Activated CD8-positive, alpha-beta T cell treated with anti-CD3 and anti-CD28 coated beads for 36 hours (primary cell): ENCODE measurements around the gene PLEKHA6. TPM values are rescaled to one million over a fixed set of nuclear protein-coding genes. Genes with fewer than 3 reads are reported as not detected.

Experiments used
- ATAC-seq: fragments of 200-7000 bp; cut with Tn5 transposase; one replicate; pipeline ENCODE4 v1.10.0; 2021; ENCODE audit warnings: mild to moderate bottlenecking, moderate library complexity
- CTCF ChIA-PET: fragments of 350-600 bp; sonication (Branson Sonifier 250); formaldehyde crosslinking; loops from one replicate; lab custom pipeline; 2021; ENCODE audit warnings: antibody characterized with exemption; lab: Charles Lee
- POLR2A ChIA-PET: fragments of 350-600 bp; sonication (Branson Sonifier 250); formaldehyde crosslinking; loops from one replicate; lab custom pipeline; 2021; ENCODE audit warnings: antibody characterized with exemption; lab: Charles Lee
- DNase-seq: peaks from one replicate; pipeline ENCODE4 v3.0.0-alpha.2; 2020
- H3K27ac Mint-ChIP-seq: one replicate; pipeline ENCODE4 v1.8.0; 2021; ENCODE audit warnings: mild to moderate bottlenecking, mixed read lengths
- H3K27me3 Mint-ChIP-seq: one replicate; pipeline ENCODE4 v1.8.0; 2021; ENCODE audit warnings: mixed read lengths
- H3K36me3 Mint-ChIP-seq: one replicate; pipeline ENCODE4 v1.8.0; 2021; ENCODE audit warnings: low read depth, mixed read lengths
- H3K4me1 Mint-ChIP-seq: one replicate; pipeline ENCODE4 v1.8.0; 2021; ENCODE audit warnings: low read depth, mixed read lengths
- H3K4me3 Mint-ChIP-seq: one replicate; pipeline ENCODE4 v1.8.0; 2021; ENCODE audit warnings: mild to moderate bottlenecking, moderate library complexity, mixed read lengths
- H3K9me3 Mint-ChIP-seq: one replicate; pipeline ENCODE4 v1.8.0; 2021; ENCODE audit warnings: mixed read lengths
- CTCF ChIP-seq: fragments of 200-600 bp; IDR thresholded peaks from one replicate; pipeline ENCODE4 v1.8.0; 2022; ENCODE audit warnings: antibody characterized with exemption, mild to moderate bottlenecking
- intact Hi-C: fragments of 100-400 bp; cut with micrococcal nuclease; formaldehyde crosslinking; loops from one replicate; pipeline ENCODE4 v1.10.0; 2022
- total RNA-seq, 2 experiments: library from RNA; stranded (reverse); gene quantifications; one replicate each; pipeline ENCODE4 v1.2.3, GENCODE V29; 2021

PLEKHA6 gene
- total RNA-seq, 2 experiments from 2014 or later: 3.0 to 3.7 TPM

GRCh38 chr1:204172404-204173029, 187.2 kb downstream of the PLEKHA6 start:
- TF ChIP-seq CTCF: no peak
- Mint-ChIP-seq H3K27ac (no peak overlapping the region), H3K4me1 (no peaks in the 10 kb centered on the region), H3K36me3 (peaks cover 3% of the 10 kb centered on the region), H3K9me3 (peaks cover 33% of the 10 kb centered on the region), H3K4me3 (no peak overlapping the region), H3K27me3 (peaks cover 4% of the 10 kb centered on the region)
- DNase-seq: no peak
- ChIA-PET POLR2A (interaction anchor here (1.4 kb wide), 1 partner anchor 17 kb away, joined by 3 read pairs; no protein-coding TSS in a partner anchor), CTCF (interaction anchor here (1.7 to 6.9 kb wide), 2 partner anchors 10 to 34 kb away, joined by 7 to 36 read pairs; no protein-coding TSS in a partner anchor)
- intact Hi-C loops: no loop called here
- no peak for ATAC-seq

GRCh38 chr1:204171751-204172178, 188.0 kb downstream of the PLEKHA6 start:
- ATAC-seq (no peak), DNase-seq (no peak)
- POLR2A ChIA-PET: interaction anchor here (0.7 kb wide), 1 partner anchor 201 kb away, joined by 3 read pairs; no protein-coding TSS in a partner anchor
- H3K36me3 Mint-ChIP-seq: peaks cover 3% of the 10 kb centered on the region
- CTCF ChIA-PET: interaction anchor here (1.7 to 6.9 kb wide), 2 partner anchors 9 to 35 kb away, joined by 7 to 36 read pairs; no protein-coding TSS in a partner anchor
- H3K27me3 Mint-ChIP-seq: peaks cover 6% of the 10 kb centered on the region
- TF ChIP-seq CTCF: no peak
- intact Hi-C loops: no loop called here
- H3K27ac Mint-ChIP-seq: no peak overlapping the region
- H3K9me3 Mint-ChIP-seq: peaks cover 35% of the 10 kb centered on the region
- H3K4me1 Mint-ChIP-seq: no peaks in the 10 kb centered on the region
- H3K4me3 Mint-ChIP-seq: no peak overlapping the region

GRCh38 chr1:204170494-204171155, 189.1 kb downstream of the PLEKHA6 start:
- ChIA-PET POLR2A (no interaction called here), CTCF (interaction anchor here (1.6 kb wide), 1 partner anchor 37 kb away, joined by 4 read pairs; no protein-coding TSS in a partner anchor)
- Mint-ChIP-seq H3K4me3 (no peak overlapping the region), H3K36me3 (peaks cover 3% of the 10 kb centered on the region), H3K4me1 (no peaks in the 10 kb centered on the region), H3K27me3 (peaks cover 6% of the 10 kb centered on the region), H3K9me3 (peaks cover 35% of the 10 kb centered on the region), H3K27ac (no peak overlapping the region)
- DNase-seq (no peak), ATAC-seq (no peak)
- intact Hi-C loops: no loop called here
- TF ChIP-seq CTCF: no peak

- ChIA-PET CTCF (interaction anchor here (0.8 to 9.3 kb wide), 3 partner anchors 36 to 228 kb away, joined by 4 to 81 read pairs (median 4); no protein-coding TSS in a partner anchor), POLR2A (no interaction called here)
- TF ChIP-seq CTCF: no peak
- intact Hi-C loops: no loop called here
- Mint-ChIP-seq H3K4me3 (no peak overlapping the region), H3K27me3 (peaks cover 6% of the 10 kb centered on the region), H3K4me1 (no peaks in the 10 kb centered on the region), H3K36me3 (peaks cover 3% of the 10 kb centered on the region), H3K27ac (no peak overlapping the region), H3K9me3 (peaks cover 35% of the 10 kb centered on the region)
- ATAC-seq (no peak), DNase-seq (no peak)
Measured at GRCh38 chr1:204169858-204170257, 189.9 kb downstream of the PLEKHA6 start.

Other genes with a start within 250 kb of the PLEKHA6 start
- 1 to 10 TPM; 1.3 to 1.4 TPM for gene ETNK2, start 207.9 kb downstream of the PLEKHA6 start, total RNA-seq
- not detected for gene REN, start 193.6 kb downstream of the PLEKHA6 start, total RNA-seq
- gene KISS1, start 163.4 kb downstream of the PLEKHA6 start, total RNA-seq: not detected
- not detected for gene GOLT1A, start 145.9 kb downstream of the PLEKHA6 start, total RNA-seq
- 10 to 100 TPM; 63.8 to 64.6 TPM for gene PPP1R15B, start 51.9 kb upstream of the PLEKHA6 start, total RNA-seq
- gene PIK3C2B, start 134.9 kb upstream of the PLEKHA6 start, total RNA-seq: 10 to 100 TPM; 26.6 to 28.9 TPM
- 10 to 100 TPM; 89.6 to 94.8 TPM for gene MDM4, start 156.5 kb upstream of the PLEKHA6 start, total RNA-seq